Activated CD4-positive, alpha-beta T cell treated with anti-CD3 and anti-CD28 coated beads for 36 hours (primary cell): ENCODE results near the gene EPHA4. TPM values are rescaled to one million over a fixed set of nuclear protein-coding genes. Genes with fewer than 3 reads are reported as not detected.

Experiments used
- ATAC-seq: fragments of 200-7000 bp; cut with Tn5 transposase; one replicate; pipeline ENCODE4 v1.10.0; 2021; ENCODE audit warnings: mild to moderate bottlenecking, moderate library complexity
- CTCF ChIA-PET: fragments of 350-600 bp; sonication (Branson Sonifier 250); formaldehyde crosslinking; loops from one replicate; lab custom pipeline; 2021; ENCODE audit warnings: antibody characterized with exemption; lab: Charles Lee
- POLR2A ChIA-PET: fragments of 350-600 bp; sonication (Branson Sonifier 250); formaldehyde crosslinking; loops from one replicate; lab custom pipeline; 2021; ENCODE audit warnings: antibody characterized with exemption, inconsistent platforms; lab: Charles Lee
- DNase-seq: peaks from one replicate; pipeline ENCODE4 v3.0.0-alpha.2; 2020
- H3K27ac Mint-ChIP-seq: one replicate; pipeline ENCODE4 v1.8.0; 2021; ENCODE audit warnings: mixed read lengths
- H3K27me3 Mint-ChIP-seq: one replicate; pipeline ENCODE4 v1.8.0; 2021; ENCODE audit warnings: mixed read lengths
- H3K36me3 Mint-ChIP-seq: one replicate; pipeline ENCODE4 v1.8.0; 2021; ENCODE audit warnings: low read depth, mixed read lengths
- H3K4me1 Mint-ChIP-seq: one replicate; pipeline ENCODE4 v1.8.0; 2021; ENCODE audit warnings: mixed read lengths
- H3K4me3 Mint-ChIP-seq: one replicate; pipeline ENCODE4 v1.8.0; 2021; ENCODE audit warnings: mild to moderate bottlenecking, moderate library complexity, mixed read lengths
- H3K9me3 Mint-ChIP-seq: one replicate; pipeline ENCODE4 v1.8.0; 2021; ENCODE audit warnings: low read depth, mixed read lengths
- intact Hi-C, 2 experiments: fragments of 100-400 bp; cut with DNase I in 1 of 2; cut with micrococcal nuclease in 1 of 2; formaldehyde crosslinking; loops; one replicate each; pipeline versions ENCODE4 v1.14.2 to v1.15.1; 2022 to 2024; cut with DNase I, micrococcal nuclease
- total RNA-seq, 2 experiments: library from RNA; stranded (reverse); gene quantifications; one replicate each; pipeline ENCODE4 v1.2.3, GENCODE V29; 2021

EPHA4 gene
- total RNA-seq = 1 to 10 TPM; 5.9 to 7.2 TPM

DNA sequence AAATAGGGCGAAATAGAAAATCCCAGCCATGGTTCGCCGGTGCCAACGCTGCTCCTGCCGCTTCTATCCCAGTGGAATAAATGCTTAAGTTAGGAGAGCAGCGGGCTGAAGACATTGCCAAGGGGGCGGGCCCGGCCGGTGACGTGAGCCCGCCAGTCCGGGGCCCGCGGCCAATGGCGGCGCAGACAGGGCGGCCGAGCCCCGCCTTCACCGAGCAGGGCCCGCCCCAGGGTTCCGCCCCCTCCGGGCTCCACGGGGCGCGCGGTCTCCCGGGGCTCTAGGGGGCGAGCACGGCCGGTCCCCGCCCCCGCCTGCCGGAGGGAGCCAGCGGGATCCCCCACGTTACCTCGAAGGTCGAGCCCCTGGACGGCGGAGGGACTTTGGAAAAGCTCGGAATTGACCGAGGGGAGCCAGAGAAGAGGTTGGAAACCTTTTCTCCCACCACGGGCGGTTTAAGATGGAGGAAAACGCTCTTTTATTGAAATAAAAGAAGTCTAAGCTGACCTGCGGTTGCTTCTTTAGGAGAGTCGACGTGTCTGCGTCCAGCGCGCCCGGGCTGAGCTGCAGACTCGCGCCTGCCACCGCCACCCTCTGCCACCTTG is at the start of gene EPHA4:
TSS of gene EPHA4 (minus strand) at position 86 of the 602 bp plus-strand sequence. CDS start at position 30, 56 bp downstream.
- Mint-ChIP-seq H3K4me1 (peaks cover 36% of the 10 kb centered on the region), H3K27ac (peak within 1 kb of the TSS; percentile 68), H3K36me3 (peaks cover 2% of the 10 kb centered on the region), H3K27me3 (peaks cover 36% of the 10 kb centered on the region), H3K9me3 (no peaks in the 10 kb centered on the region), H3K4me3 (peak within 1 kb of the TSS; percentile 79)
- POLR2A ChIA-PET = no interaction called here
- intact Hi-C loops = loop anchor here (1.0 to 10.0 kb wide), 13 partner anchors 54 to 1836 kb away; partner anchors contain the start of gene FARSB (in 1 of the 2)
- CTCF ChIA-PET = interaction anchor here (0.8 to 1.9 kb wide), 8 partner anchors 11 to 884 kb away, joined by 3 to 11 read pairs (median 3); no protein-coding TSS in a partner anchor
- ATAC-seq (peak; percentile 90), DNase-seq (peak; percentile 90)

DNA sequence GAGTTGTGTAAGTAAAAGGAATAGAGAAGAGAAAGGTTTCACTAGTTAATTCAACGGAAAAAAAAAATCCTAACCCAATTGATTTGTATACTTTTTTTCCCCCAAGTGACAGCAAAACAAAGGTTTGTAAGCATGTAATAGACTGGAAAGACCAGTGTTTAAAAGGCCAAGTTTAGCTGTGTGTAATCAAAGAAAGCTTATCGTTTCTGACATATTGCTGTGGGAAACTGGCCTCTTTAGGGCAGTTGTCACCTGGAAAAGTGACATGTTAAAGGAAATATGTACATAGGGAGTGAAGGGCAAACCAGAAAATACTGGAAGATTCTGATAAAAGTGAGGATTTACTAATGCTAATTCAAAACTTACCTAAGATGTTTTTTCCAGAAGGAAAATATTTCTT is 45.9 kb upstream of the EPHA4 start:
- H3K4me3 Mint-ChIP-seq = no peak overlapping the region
- intact Hi-C loops = no loop called here
- ChIA-PET POLR2A (no interaction called here), CTCF (interaction anchor here (0.7 to 1.1 kb wide), 2 partner anchors 587 to 863 kb away, joined by 3 read pairs; no protein-coding TSS in a partner anchor)
- H3K9me3 Mint-ChIP-seq = no peaks in the 10 kb centered on the region
- peaks cover 5% of the 10 kb centered on the region for H3K27me3 Mint-ChIP-seq
- no peak for DNase-seq
- no peaks in the 10 kb centered on the region for H3K4me1 Mint-ChIP-seq
- H3K27ac Mint-ChIP-seq = no peak overlapping the region
- ATAC-seq = no peak
- H3K36me3 Mint-ChIP-seq = no peaks in the 10 kb centered on the region

DNA sequence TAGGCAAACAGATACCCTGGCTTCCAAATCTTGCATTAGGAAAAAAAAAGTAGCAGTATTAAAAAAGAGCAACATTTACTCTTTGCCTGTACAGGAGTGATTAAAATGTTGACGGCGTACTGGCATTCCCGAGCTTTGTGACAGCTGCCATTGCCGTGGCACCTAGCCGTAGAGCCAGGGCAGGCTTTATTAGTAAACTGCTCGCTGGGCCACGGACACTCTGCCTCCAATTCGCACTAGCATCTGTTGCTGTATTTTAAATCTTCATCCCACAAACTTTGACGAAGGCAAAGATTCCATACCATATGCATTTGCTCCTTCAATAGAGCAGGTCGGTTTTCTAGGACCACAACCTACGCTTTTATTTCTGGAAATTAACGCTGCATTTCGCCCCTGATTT is 44.5 kb upstream of the EPHA4 start:
- no peaks in the 10 kb centered on the region for H3K36me3 Mint-ChIP-seq

DNA sequence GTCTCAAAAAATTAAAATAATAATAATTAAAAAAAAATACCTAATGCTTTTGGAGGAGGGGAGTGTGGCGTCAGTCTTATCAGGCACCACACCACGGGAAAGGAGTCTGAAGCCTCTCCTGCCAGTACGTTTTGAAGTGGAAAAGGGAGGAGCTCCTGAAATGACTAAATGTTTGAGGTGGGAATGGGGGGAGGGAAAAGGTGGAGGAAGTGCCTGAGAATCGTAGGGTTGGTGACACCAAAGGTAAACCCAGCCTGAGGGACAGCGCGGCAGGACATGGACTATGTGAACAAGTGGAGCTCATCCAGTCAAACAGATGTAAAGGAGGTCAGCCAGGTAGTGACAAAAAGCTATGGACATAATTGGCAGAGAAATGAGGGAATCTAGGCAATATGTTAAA is 42.2 kb upstream of the EPHA4 start:
- ATAC-seq (no peak), DNase-seq (no peak)
- POLR2A ChIA-PET = interaction anchor here (0.6 kb wide), 1 partner anchor 1371 kb away, joined by 3 read pairs; no protein-coding TSS in a partner anchor
- CTCF ChIA-PET = no interaction called here
- no peak overlapping the region for H3K4me3 Mint-ChIP-seq
- no peak overlapping the region for H3K27ac Mint-ChIP-seq
- H3K9me3 Mint-ChIP-seq = no peaks in the 10 kb centered on the region
- intact Hi-C loops = no loop called here
- peaks cover 12% of the 10 kb centered on the region for H3K27me3 Mint-ChIP-seq
- H3K4me1 Mint-ChIP-seq = no peaks in the 10 kb centered on the region
- no peaks in the 10 kb centered on the region for H3K36me3 Mint-ChIP-seq

More for the DNA sequence above, 44.5 kb upstream of the EPHA4 start:
- no peaks in the 10 kb centered on the region for H3K4me1 Mint-ChIP-seq
- peaks cover 7% of the 10 kb centered on the region for H3K27me3 Mint-ChIP-seq
- ChIA-PET CTCF (no interaction called here), POLR2A (no interaction called here)
- H3K9me3 Mint-ChIP-seq = no peaks in the 10 kb centered on the region
- H3K27ac Mint-ChIP-seq = no peak overlapping the region
- H3K4me3 Mint-ChIP-seq = no peak overlapping the region
- intact Hi-C loops = no loop called here
- DNase-seq (no peak), ATAC-seq (no peak)

DNA sequence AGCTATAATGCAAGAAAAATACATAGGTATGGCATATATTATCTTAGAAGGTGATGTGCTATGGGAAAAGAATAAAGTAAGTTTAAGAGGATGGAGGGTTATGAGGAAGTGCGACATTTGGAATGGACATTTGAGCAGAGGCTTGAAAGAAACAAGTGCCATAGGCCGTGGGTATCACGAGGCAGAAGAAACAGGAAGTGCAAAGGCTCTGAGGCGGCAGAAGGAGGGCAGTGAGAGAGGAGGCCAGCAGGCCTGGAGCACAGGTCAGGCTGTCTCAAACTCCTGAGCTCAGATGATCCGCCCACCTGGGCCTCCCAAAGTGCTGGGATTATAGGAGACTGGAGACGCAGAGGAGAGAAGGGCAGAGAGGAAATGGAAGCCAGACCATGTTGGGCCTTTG is 40.7 kb upstream of the EPHA4 start:
- Mint-ChIP-seq H3K4me3 (no peak overlapping the region), H3K9me3 (no peaks in the 10 kb centered on the region), H3K27ac (no peak overlapping the region), H3K27me3 (peaks cover 12% of the 10 kb centered on the region), H3K4me1 (no peaks in the 10 kb centered on the region), H3K36me3 (no peaks in the 10 kb centered on the region)
- intact Hi-C loops = no loop called here
- POLR2A ChIA-PET = no interaction called here
- no peak for ATAC-seq
- CTCF ChIA-PET = no interaction called here
- DNase-seq = no peak

DNA sequence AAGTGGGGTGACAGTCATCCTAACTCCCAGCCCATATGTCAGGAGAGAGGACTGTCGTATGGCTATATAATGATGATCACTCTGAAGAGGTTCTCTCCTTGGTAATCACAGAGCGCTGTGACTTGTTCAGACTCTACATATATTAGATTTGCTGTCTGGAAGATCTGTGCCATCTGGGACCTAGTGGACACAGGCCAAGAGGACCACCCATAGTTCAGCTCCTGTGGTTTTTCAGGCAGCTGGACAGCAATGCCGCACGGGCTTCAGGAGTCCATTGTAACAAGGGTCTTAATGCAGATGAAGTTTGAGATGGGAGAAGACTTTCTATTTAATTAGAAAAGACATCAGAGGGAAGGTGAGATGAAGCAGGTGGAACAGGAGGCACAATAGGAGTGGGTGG is 40.1 kb upstream of the EPHA4 start:
- DNase-seq = no peak
- intact Hi-C loops = no loop called here
- POLR2A ChIA-PET = no interaction called here
- Mint-ChIP-seq H3K36me3 (no peaks in the 10 kb centered on the region), H3K27ac (no peak overlapping the region), H3K9me3 (no peaks in the 10 kb centered on the region), H3K4me3 (no peak overlapping the region), H3K27me3 (peaks cover 12% of the 10 kb centered on the region), H3K4me1 (no peaks in the 10 kb centered on the region)
- CTCF ChIA-PET = no interaction called here
- no peak for ATAC-seq

DNA sequence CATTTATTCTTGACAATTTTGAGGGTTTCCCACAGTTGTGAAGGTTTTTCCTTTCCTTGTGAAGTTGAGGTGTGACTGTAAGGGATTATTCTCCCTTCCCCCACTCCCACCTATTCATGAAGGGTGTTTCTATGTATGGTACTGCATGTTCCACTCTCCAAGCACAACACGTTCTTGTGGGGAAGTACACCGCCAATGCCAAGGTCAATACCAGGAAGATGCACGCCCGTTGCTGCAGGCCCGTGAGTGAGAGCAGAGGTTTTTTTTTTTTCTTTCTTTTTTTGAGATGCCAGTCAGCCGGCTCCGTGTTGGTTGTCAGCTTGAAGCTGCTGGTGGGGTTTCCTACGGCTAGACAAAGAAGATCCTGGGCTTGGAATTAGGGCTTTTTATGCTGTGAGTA is 38.6 kb upstream of the EPHA4 start:
- no peak overlapping the region for H3K27ac Mint-ChIP-seq
- intact Hi-C loops = no loop called here

DNA sequence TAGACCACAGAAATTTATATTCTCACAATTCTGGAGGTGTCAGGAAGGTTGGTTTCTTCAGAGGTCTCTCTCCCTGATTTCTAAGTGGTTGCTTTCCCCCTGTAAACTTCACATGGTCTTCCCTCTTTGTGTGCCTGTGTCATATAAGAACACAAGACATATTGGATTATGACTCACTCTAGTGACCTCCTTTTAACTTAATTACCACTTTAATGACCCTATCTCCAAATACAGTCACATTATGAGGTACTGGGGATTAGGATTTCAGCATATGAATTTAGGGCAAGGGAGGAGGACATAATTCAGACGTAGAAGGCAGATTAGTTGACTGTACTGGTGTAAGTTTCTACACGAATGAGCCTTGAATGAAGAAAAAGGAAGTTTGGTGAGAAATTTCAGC is 38.2 kb upstream of the EPHA4 start:
- Mint-ChIP-seq H3K36me3 (no peaks in the 10 kb centered on the region), H3K27ac (no peak overlapping the region), H3K9me3 (no peaks in the 10 kb centered on the region), H3K4me1 (no peaks in the 10 kb centered on the region), H3K4me3 (no peak overlapping the region), H3K27me3 (peaks cover 12% of the 10 kb centered on the region)
- ChIA-PET CTCF (no interaction called here), POLR2A (no interaction called here)
- intact Hi-C loops = no loop called here
- DNase-seq (no peak), ATAC-seq (no peak)

More for the DNA sequence above, 38.6 kb upstream of the EPHA4 start:
- H3K9me3 Mint-ChIP-seq = no peaks in the 10 kb centered on the region
- POLR2A ChIA-PET = no interaction called here
- H3K4me3 Mint-ChIP-seq = no peak overlapping the region
- ATAC-seq (no peak), DNase-seq (no peak)
- H3K4me1 Mint-ChIP-seq = no peaks in the 10 kb centered on the region
- H3K27me3 Mint-ChIP-seq = peaks cover 12% of the 10 kb centered on the region
- CTCF ChIA-PET = no interaction called here
- no peaks in the 10 kb centered on the region for H3K36me3 Mint-ChIP-seq

DNA sequence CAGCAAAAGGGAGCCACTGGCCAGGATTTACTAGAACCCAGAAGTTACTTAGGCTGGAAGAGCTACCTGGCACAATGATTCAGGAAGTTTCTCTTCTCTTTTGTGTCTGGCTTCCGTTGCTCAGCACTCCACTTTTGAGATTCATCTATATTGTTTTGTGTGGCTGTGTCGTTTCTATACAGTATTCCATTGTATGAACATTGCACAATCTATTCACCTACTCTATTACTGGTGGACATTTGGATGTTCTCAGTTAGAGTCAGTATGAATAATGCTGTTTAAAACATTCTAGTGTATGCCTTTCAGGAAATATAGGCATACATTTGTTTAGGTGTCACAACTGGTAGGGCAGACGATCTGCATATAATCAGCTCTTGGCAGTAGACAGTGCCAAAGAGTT is 36.3 kb upstream of the EPHA4 start:
- Mint-ChIP-seq H3K4me3 (no peak overlapping the region), H3K36me3 (no peaks in the 10 kb centered on the region), H3K27ac (no peak overlapping the region), H3K9me3 (no peaks in the 10 kb centered on the region), H3K4me1 (no peaks in the 10 kb centered on the region), H3K27me3 (peaks cover 12% of the 10 kb centered on the region)
- POLR2A ChIA-PET = no interaction called here
- intact Hi-C loops = no loop called here
- DNase-seq (no peak), ATAC-seq (no peak)
- CTCF ChIA-PET = interaction anchor here (1.2 kb wide), 1 partner anchor 22 kb away, joined by 3 read pairs; no protein-coding TSS in a partner anchor

DNA sequence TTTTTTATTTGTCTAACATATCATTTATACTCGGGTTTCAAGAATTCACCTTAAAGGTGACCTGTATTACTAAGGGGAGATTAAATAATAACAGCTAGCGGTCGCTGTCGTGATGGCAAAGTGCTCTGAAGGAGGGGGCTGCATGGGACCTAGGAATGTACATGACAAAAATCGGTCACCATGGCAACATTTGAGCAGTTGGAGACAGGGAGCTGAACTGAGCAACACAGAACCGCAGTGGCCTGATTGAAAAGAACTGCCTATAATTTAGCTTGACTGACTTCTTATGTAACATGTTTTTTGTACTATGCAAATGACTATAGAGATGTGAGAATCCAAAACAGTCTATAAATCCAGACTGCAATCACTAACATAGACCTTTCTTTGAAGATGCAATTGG is 34.3 kb upstream of the EPHA4 start:
- H3K27ac Mint-ChIP-seq = no peak overlapping the region
- H3K4me1 Mint-ChIP-seq = no peaks in the 10 kb centered on the region
- POLR2A ChIA-PET = no interaction called here
- no peaks in the 10 kb centered on the region for H3K9me3 Mint-ChIP-seq
- CTCF ChIA-PET = no interaction called here
- H3K4me3 Mint-ChIP-seq = no peak overlapping the region
- no peaks in the 10 kb centered on the region for H3K36me3 Mint-ChIP-seq
- peaks cover 9% of the 10 kb centered on the region for H3K27me3 Mint-ChIP-seq
- DNase-seq (no peak), ATAC-seq (no peak)
- intact Hi-C loops = no loop called here

DNA sequence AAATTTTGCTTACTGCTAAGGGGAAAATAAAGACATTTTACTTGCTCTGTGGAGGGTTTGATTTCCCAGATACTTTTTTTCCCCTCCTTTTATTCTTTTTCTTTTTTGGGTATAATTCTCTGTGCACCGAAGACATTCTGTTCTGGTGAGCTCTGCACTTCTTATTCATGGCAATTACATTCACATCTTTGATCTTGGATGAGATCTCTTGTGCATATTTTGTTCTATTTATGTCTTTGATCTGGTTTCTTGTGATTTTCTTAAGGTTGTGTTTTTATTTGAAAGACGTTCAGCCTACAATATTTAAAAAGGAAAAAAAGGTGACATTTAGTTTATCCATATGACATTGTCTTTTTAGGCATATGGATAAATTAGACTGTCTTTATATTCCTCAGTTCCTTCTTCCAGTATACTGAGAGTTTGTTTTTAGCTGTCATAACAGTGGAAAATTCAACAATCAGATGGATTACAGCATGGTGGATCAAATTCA is 33.7 kb upstream of the EPHA4 start:
- Mint-ChIP-seq H3K9me3 (no peaks in the 10 kb centered on the region), H3K4me3 (no peak overlapping the region), H3K27ac (no peak overlapping the region), H3K27me3 (peaks cover 6% of the 10 kb centered on the region), H3K36me3 (no peaks in the 10 kb centered on the region), H3K4me1 (no peaks in the 10 kb centered on the region)
- ChIA-PET CTCF (no interaction called here), POLR2A (no interaction called here)
- no peak for ATAC-seq
- no peak for DNase-seq
- intact Hi-C loops = no loop called here

DNA sequence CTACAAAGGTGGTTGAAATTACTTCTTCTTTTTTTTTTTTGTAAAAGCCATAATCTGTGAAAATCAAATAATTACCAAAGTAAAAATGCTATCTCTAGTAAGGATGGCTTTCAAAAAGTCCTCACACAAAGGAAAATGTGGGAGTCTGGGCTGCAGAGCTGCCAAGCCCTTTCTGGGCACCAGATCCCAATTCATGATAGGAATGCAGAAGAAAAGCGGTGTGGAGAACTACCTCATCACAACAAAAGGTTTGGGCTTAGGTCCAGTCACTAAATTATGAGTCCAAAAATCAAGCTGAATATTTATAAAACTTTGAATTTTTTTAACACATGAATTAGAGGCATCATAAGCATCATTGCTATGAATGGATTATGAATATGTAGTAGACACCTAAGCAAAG is 30.8 kb upstream of the EPHA4 start:
- intact Hi-C loops = no loop called here
- ATAC-seq = no peak
- Mint-ChIP-seq H3K9me3 (no peaks in the 10 kb centered on the region), H3K4me3 (no peak overlapping the region), H3K27me3 (peaks cover 7% of the 10 kb centered on the region), H3K4me1 (no peaks in the 10 kb centered on the region), H3K27ac (no peak overlapping the region), H3K36me3 (no peaks in the 10 kb centered on the region)
- CTCF ChIA-PET = no interaction called here
- POLR2A ChIA-PET = no interaction called here
- no peak for DNase-seq
